Measurements from ENCODE around the gene SLC6A19. TPM values are rescaled to one million over a fixed set of nuclear protein-coding genes. Genes with fewer than 3 reads are reported as not detected.

Gene SLC6A19
- polyA plus RNA-seq, 2 donors: not detected

GRCh38 chr5:1218351-1219080, 17.1 kb downstream of the SLC6A19 start:
- H3K36me3 ChIP-seq (ENCODE audit: control insufficient read depth in 2 of 2, insufficient read depth in 2 of 2, low read length in 1 of 2): no peaks in the 10 kb centered on the region
- WGBS, 2 donors: 87 to 89% methylated on average over 38 of the region's 38 CpGs
- H3K27ac ChIP-seq (ENCODE audit: low read depth in 2 of 2, low read length in 1 of 2): no peak overlapping the region
- peaks cover 0 to 8% of the 10 kb centered on the region in 2 donors for H3K9me3 ChIP-seq (ENCODE audit: control insufficient read depth in 2 of 2, insufficient read depth in 1 of 2, low read depth in 1 of 2, low read length in 1 of 2)
- no peaks in the 10 kb centered on the region for H3K4me1 ChIP-seq (ENCODE audit: control insufficient read depth in 2 of 2, insufficient read depth in 2 of 2, low read length in 1 of 2)
- H3K4me3 ChIP-seq (ENCODE audit: low read depth in 1 of 2, low read length in 2 of 2): no peak overlapping the region
- no peaks in the 10 kb centered on the region for H3K27me3 ChIP-seq (ENCODE audit: control insufficient read depth in 1 of 2, insufficient read depth in 2 of 2, low read length in 2 of 2)

GRCh38 chr5:1219098-1219767, 17.8 kb downstream of the SLC6A19 start:
- WGBS, 2 donors: 78 to 84% methylated on average over 38 of the region's 38 CpGs
- H3K4me3 ChIP-seq (ENCODE audit: low read depth in 1 of 2, low read length in 2 of 2): no peak overlapping the region
- no peaks in the 10 kb centered on the region for H3K27me3 ChIP-seq (ENCODE audit: control insufficient read depth in 1 of 2, insufficient read depth in 2 of 2, low read length in 2 of 2)
- H3K9me3 ChIP-seq (ENCODE audit: control insufficient read depth in 2 of 2, insufficient read depth in 1 of 2, low read depth in 1 of 2, low read length in 1 of 2): peaks cover 0 to 8% of the 10 kb centered on the region in 2 donors
- no peaks in the 10 kb centered on the region for H3K4me1 ChIP-seq (ENCODE audit: control insufficient read depth in 2 of 2, insufficient read depth in 2 of 2, low read length in 1 of 2)
- H3K27ac ChIP-seq (ENCODE audit: low read depth in 2 of 2, low read length in 1 of 2): no peak overlapping the region
- H3K36me3 ChIP-seq (ENCODE audit: control insufficient read depth in 2 of 2, insufficient read depth in 2 of 2, low read length in 1 of 2): no peaks in the 10 kb centered on the region

- WGBS, 2 donors: 81 to 87% methylated on average over 11 of the region's 11 CpGs
- no peaks in the 10 kb centered on the region for H3K4me1 ChIP-seq (ENCODE audit: control insufficient read depth in 2 of 2, insufficient read depth in 2 of 2, low read length in 1 of 2)
- no peaks in the 10 kb centered on the region for H3K36me3 ChIP-seq (ENCODE audit: control insufficient read depth in 2 of 2, insufficient read depth in 2 of 2, low read length in 1 of 2)
- H3K27ac ChIP-seq (ENCODE audit: low read depth in 2 of 2, low read length in 1 of 2): no peak overlapping the region
- H3K4me3 ChIP-seq (ENCODE audit: low read depth in 1 of 2, low read length in 2 of 2): no peak overlapping the region
- peaks cover 0 to 8% of the 10 kb centered on the region in 2 donors for H3K9me3 ChIP-seq (ENCODE audit: control insufficient read depth in 2 of 2, insufficient read depth in 1 of 2, low read depth in 1 of 2, low read length in 1 of 2)
- H3K27me3 ChIP-seq (ENCODE audit: control insufficient read depth in 1 of 2, insufficient read depth in 2 of 2, low read length in 2 of 2): no peaks in the 10 kb centered on the region
Measured at GRCh38 chr5:1219768-1220100, 18.3 kb downstream of the SLC6A19 start.

GRCh38 chr5:1220351-1220750, 19.0 kb downstream of the SLC6A19 start:
- H3K27me3 ChIP-seq (ENCODE audit: control insufficient read depth in 1 of 2, insufficient read depth in 2 of 2, low read length in 2 of 2): no peaks in the 10 kb centered on the region
- H3K36me3 ChIP-seq (ENCODE audit: control insufficient read depth in 2 of 2, insufficient read depth in 2 of 2, low read length in 1 of 2): no peaks in the 10 kb centered on the region
- H3K4me3 ChIP-seq (ENCODE audit: low read depth in 1 of 2, low read length in 2 of 2): no peak overlapping the region
- no peak overlapping the region for H3K27ac ChIP-seq (ENCODE audit: low read depth in 2 of 2, low read length in 1 of 2)
- WGBS, 2 donors: 85 to 89% methylated on average over 9 of the region's 9 CpGs
- no peaks in the 10 kb centered on the region for H3K4me1 ChIP-seq (ENCODE audit: control insufficient read depth in 2 of 2, insufficient read depth in 2 of 2, low read length in 1 of 2)
- H3K9me3 ChIP-seq (ENCODE audit: control insufficient read depth in 2 of 2, insufficient read depth in 1 of 2, low read depth in 1 of 2, low read length in 1 of 2): peaks cover 0 to 6% of the 10 kb centered on the region in 2 donors

GRCh38 chr5:1220831-1221230, 19.4 kb downstream of the SLC6A19 start:
- Histone ChIP-seq H3K9me3 (ENCODE audit: control insufficient read depth in 2 of 2, insufficient read depth in 1 of 2, low read depth in 1 of 2, low read length in 1 of 2) (peaks cover 0 to 1% of the 10 kb centered on the region in 2 donors), H3K4me3 (ENCODE audit: low read depth in 1 of 2, low read length in 2 of 2) (no peak overlapping the region), H3K4me1 (ENCODE audit: control insufficient read depth in 2 of 2, insufficient read depth in 2 of 2, low read length in 1 of 2) (no peaks in the 10 kb centered on the region), H3K36me3 (ENCODE audit: control insufficient read depth in 2 of 2, insufficient read depth in 2 of 2, low read length in 1 of 2) (no peaks in the 10 kb centered on the region), H3K27me3 (ENCODE audit: control insufficient read depth in 1 of 2, insufficient read depth in 2 of 2, low read length in 2 of 2) (no peaks in the 10 kb centered on the region), H3K27ac (ENCODE audit: low read depth in 2 of 2, low read length in 1 of 2) (no peak overlapping the region)
- 86 to 88% methylated on average over 16 to 19 of the region's 19 CpGs for WGBS, 2 donors

- Histone ChIP-seq H3K36me3 (ENCODE audit: control insufficient read depth in 2 of 2, insufficient read depth in 2 of 2, low read length in 1 of 2) (no peaks in the 10 kb centered on the region), H3K4me3 (ENCODE audit: low read depth in 1 of 2, low read length in 2 of 2) (no peak overlapping the region), H3K27me3 (ENCODE audit: control insufficient read depth in 1 of 2, insufficient read depth in 2 of 2, low read length in 2 of 2) (no peaks in the 10 kb centered on the region), H3K9me3 (ENCODE audit: control insufficient read depth in 2 of 2, insufficient read depth in 1 of 2, low read depth in 1 of 2, low read length in 1 of 2) (no peaks in the 10 kb centered on the region), H3K27ac (ENCODE audit: low read depth in 2 of 2, low read length in 1 of 2) (no peak overlapping the region), H3K4me1 (ENCODE audit: control insufficient read depth in 2 of 2, insufficient read depth in 2 of 2, low read length in 1 of 2) (no peaks in the 10 kb centered on the region)
- 91 to 92% methylated on average over 10 of the region's 10 CpGs for WGBS, 2 donors
Measured at GRCh38 chr5:1221721-1222120, 20.3 kb downstream of the SLC6A19 start.

GRCh38 chr5:1222147-1222546, 20.8 kb downstream of the SLC6A19 start:
- Histone ChIP-seq H3K36me3 (ENCODE audit: control insufficient read depth in 2 of 2, insufficient read depth in 2 of 2, low read length in 1 of 2) (no peaks in the 10 kb centered on the region), H3K4me3 (ENCODE audit: low read depth in 1 of 2, low read length in 2 of 2) (no peak overlapping the region), H3K9me3 (ENCODE audit: control insufficient read depth in 2 of 2, insufficient read depth in 1 of 2, low read depth in 1 of 2, low read length in 1 of 2) (no peaks in the 10 kb centered on the region), H3K27me3 (ENCODE audit: control insufficient read depth in 1 of 2, insufficient read depth in 2 of 2, low read length in 2 of 2) (no peaks in the 10 kb centered on the region), H3K27ac (ENCODE audit: low read depth in 2 of 2, low read length in 1 of 2) (no peak overlapping the region), H3K4me1 (ENCODE audit: control insufficient read depth in 2 of 2, insufficient read depth in 2 of 2, low read length in 1 of 2) (no peaks in the 10 kb centered on the region)
- 91 to 94% methylated on average over 9 of the region's 9 CpGs for WGBS, 2 donors

- Histone ChIP-seq H3K27ac (ENCODE audit: low read depth in 2 of 2, low read length in 1 of 2) (no peak overlapping the region), H3K9me3 (ENCODE audit: control insufficient read depth in 2 of 2, insufficient read depth in 1 of 2, low read depth in 1 of 2, low read length in 1 of 2) (no peaks in the 10 kb centered on the region), H3K27me3 (ENCODE audit: control insufficient read depth in 1 of 2, insufficient read depth in 2 of 2, low read length in 2 of 2) (no peaks in the 10 kb centered on the region), H3K36me3 (ENCODE audit: control insufficient read depth in 2 of 2, insufficient read depth in 2 of 2, low read length in 1 of 2) (no peaks in the 10 kb centered on the region), H3K4me3 (ENCODE audit: low read depth in 1 of 2, low read length in 2 of 2) (peak overlapping the region in 1 of 2 donors; percentile 5), H3K4me1 (ENCODE audit: control insufficient read depth in 2 of 2, insufficient read depth in 2 of 2, low read length in 1 of 2) (no peaks in the 10 kb centered on the region)
- WGBS, 2 donors: 83 to 85% methylated on average over 27 of the region's 27 CpGs
Measured at GRCh38 chr5:1222621-1223277, 21.4 kb downstream of the SLC6A19 start.

- Histone ChIP-seq H3K9me3 (ENCODE audit: control insufficient read depth in 2 of 2, insufficient read depth in 1 of 2, low read depth in 1 of 2, low read length in 1 of 2) (no peaks in the 10 kb centered on the region), H3K4me1 (ENCODE audit: control insufficient read depth in 2 of 2, insufficient read depth in 2 of 2, low read length in 1 of 2) (no peaks in the 10 kb centered on the region), H3K27ac (ENCODE audit: low read depth in 2 of 2, low read length in 1 of 2) (no peak overlapping the region), H3K27me3 (ENCODE audit: control insufficient read depth in 1 of 2, insufficient read depth in 2 of 2, low read length in 2 of 2) (peaks cover 0 to 2% of the 10 kb centered on the region in 2 donors), H3K36me3 (ENCODE audit: control insufficient read depth in 2 of 2, insufficient read depth in 2 of 2, low read length in 1 of 2) (no peaks in the 10 kb centered on the region), H3K4me3 (ENCODE audit: low read depth in 1 of 2, low read length in 2 of 2) (no peak overlapping the region)
- 70 to 80% methylated on average over 12 of the region's 12 CpGs for WGBS, 2 donors
Measured at GRCh38 chr5:1223278-1223670, 21.9 kb downstream of the SLC6A19 start.
